ENCODE measurements around the gene WT1.

WT1 gene

DNA sequence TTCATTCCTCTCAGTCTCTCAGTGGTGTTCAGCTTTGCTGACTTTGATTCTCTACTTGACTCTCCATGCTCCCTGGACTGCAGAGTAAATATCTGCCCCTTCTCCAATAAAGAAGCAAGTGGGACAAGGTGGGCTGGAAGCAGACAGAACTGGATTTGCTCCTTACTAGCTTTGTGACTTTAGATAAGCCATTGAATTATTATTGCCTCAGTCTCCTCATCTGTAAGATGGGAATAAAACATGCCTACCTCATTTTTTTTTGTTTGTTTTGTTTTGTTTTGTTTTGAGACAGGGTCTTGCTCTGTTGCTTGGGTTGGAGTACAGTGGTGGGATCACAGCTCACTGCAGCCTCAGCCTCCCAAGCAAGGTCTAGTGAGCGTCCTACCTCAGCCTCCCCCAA lies 44.6 kb downstream of the WT1 start:
- TF ChIP-seq FOXP2 (optimal IDR thresholded peaks at IDR 0.05; ENCODE audit: borderline replicate concordance, extremely low read depth, extremely low read length, insufficient read depth) (no peak), SIN3A (IDR thresholded peaks at IDR 0.05; ENCODE audit: borderline replicate concordance, insufficient read depth, low read length) (no peak), POLR2AphosphoS5 (IDR thresholded peaks at IDR 0.05; ENCODE audit: low read depth, low read length) (no peak), TAF1 (IDR thresholded peaks at IDR 0.05; ENCODE audit: borderline replicate concordance, insufficient read depth, low read length) (no peak)
- TF ChIP-seq, protein P1, sequence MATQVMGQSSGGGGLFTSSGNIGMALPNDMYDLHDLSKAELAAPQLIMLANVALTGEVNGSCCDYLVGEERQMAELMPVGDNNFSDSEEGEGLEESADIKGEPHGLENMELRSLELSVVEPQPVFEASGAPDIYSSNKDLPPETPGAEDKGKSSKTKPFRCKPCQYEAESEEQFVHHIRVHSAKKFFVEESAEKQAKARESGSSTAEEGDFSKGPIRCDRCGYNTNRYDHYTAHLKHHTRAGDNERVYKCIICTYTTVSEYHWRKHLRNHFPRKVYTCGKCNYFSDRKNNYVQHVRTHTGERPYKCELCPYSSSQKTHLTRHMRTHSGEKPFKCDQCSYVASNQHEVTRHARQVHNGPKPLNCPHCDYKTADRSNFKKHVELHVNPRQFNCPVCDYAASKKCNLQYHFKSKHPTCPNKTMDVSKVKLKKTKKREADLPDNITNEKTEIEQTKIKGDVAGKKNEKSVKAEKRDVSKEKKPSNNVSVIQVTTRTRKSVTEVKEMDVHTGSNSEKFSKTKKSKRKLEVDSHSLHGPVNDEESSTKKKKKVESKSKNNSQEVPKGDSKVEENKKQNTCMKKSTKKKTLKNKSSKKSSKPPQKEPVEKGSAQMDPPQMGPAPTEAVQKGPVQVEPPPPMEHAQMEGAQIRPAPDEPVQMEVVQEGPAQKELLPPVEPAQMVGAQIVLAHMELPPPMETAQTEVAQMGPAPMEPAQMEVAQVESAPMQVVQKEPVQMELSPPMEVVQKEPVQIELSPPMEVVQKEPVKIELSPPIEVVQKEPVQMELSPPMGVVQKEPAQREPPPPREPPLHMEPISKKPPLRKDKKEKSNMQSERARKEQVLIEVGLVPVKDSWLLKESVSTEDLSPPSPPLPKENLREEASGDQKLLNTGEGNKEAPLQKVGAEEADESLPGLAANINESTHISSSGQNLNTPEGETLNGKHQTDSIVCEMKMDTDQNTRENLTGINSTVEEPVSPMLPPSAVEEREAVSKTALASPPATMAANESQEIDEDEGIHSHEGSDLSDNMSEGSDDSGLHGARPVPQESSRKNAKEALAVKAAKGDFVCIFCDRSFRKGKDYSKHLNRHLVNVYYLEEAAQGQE (IDR thresholded peaks at IDR 0.05; ENCODE audit: insufficient read depth in 1 of 2, low read depth in 2 of 2, low read length in 2 of 2), result no peak

DNA sequence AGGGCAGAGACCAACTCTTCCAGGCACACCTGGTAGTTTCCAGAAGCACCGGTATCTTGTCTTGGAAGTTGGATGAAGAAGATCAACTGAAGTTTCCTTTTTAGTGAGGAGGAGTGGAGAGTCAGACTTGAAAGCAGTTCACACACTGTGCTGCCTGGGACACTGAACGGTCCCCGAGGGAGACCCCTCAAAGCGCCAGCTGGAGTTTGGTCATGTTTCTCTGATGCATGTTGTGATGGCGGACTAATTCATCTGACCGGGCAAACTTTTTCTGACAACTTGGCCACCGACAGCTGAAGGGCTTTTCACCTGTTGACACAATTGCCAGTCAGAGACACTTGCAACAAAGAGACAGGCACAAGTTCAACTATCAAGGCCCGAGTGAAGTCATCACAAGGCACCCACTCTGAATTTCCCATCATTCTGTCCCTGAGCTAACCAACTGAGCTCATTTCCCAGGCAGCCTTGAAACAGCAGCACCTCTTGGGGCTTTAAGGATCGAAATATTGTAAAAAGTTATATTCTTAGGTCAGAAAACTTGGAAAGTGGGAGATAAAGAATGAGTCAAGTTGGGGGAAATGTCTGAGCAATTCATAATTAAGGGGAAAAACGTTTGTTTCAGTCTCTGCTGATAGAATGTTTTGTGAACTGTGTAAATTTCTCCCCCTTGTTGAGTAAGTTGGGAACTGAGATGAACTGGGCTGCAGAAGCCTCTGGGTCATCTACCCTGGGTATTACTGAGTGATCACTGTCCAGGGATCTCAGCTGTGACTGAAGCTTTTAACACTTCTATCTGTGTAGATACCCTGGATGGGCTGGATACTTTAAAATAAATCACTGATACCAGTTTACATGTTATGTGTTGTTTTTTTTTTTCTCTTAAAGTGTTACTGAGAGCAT lies 46.2 kb downstream of the WT1 start:
- TF ChIP-seq SIN3A (IDR thresholded peaks at IDR 0.05; ENCODE audit: borderline replicate concordance, insufficient read depth, low read length) (no peak), TAF1 (IDR thresholded peaks at IDR 0.05; ENCODE audit: borderline replicate concordance, insufficient read depth, low read length) (no peak), POLR2AphosphoS5 (IDR thresholded peaks at IDR 0.05; ENCODE audit: low read depth, low read length) (no peak), FOXP2 (optimal IDR thresholded peaks at IDR 0.05; ENCODE audit: borderline replicate concordance, extremely low read depth, extremely low read length, insufficient read depth) (no peak)
- TF ChIP-seq, protein P1 (IDR thresholded peaks at IDR 0.05; ENCODE audit: insufficient read depth in 1 of 2, low read depth in 2 of 2, low read length in 2 of 2), result no peak

DNA sequence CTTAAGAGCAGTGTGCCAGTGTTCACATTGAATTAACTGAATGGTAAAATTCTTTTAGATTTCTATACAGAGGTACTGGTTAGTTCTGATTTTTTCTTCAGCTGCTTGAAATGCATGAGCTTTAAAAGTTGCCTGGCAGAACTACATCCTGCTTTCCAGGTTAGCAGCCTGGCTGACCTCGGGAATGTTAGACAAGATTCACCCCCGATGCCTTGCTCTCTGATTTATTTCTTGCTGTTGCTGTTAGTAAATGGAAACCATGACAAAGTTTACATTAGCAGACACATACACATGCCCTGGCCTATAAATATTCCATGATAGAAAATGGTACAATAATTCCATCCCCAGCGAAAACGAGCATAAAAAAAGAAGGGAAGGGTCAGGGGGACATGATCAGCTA lies 47.0 kb downstream of the WT1 start:
- TF ChIP-seq POLR2AphosphoS5 (IDR thresholded peaks at IDR 0.05; ENCODE audit: low read depth, low read length) (no peak), SIN3A (IDR thresholded peaks at IDR 0.05; ENCODE audit: borderline replicate concordance, insufficient read depth, low read length) (no peak), FOXP2 (optimal IDR thresholded peaks at IDR 0.05; ENCODE audit: borderline replicate concordance, extremely low read depth, extremely low read length, insufficient read depth) (no peak)
- TF ChIP-seq, protein P1 (IDR thresholded peaks at IDR 0.05; ENCODE audit: insufficient read depth in 1 of 2, low read depth in 2 of 2, low read length in 2 of 2), result no peak

DNA sequence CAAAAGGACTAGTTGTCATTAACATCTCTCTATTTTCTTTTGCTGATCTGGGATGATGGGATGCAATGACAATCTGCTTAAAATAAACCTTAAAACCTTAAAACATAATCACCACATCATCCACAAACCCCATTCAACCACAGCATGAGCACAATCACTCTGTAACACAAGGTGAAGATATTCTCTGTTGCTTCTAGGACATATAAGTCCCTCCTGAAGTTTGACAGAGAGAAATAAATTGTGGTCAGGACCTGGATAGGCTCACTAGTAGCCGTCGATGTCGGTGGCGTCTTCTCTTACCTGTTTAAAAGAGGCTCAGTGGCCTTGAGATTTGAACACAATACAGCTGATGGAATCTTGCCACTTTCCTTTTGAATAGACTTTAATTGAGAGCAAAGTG lies 47.9 kb downstream of the WT1 start:
- TF ChIP-seq TAF1 (IDR thresholded peaks at IDR 0.05; ENCODE audit: borderline replicate concordance, insufficient read depth, low read length), result no peak
- TF ChIP-seq SIN3A (IDR thresholded peaks at IDR 0.05; ENCODE audit: borderline replicate concordance, insufficient read depth, low read length), result no peak
- no peak for TF ChIP-seq FOXP2 (optimal IDR thresholded peaks at IDR 0.05; ENCODE audit: borderline replicate concordance, extremely low read depth, extremely low read length, insufficient read depth)
- TF ChIP-seq, protein P1 (IDR thresholded peaks at IDR 0.05; ENCODE audit: insufficient read depth in 1 of 2, low read depth in 2 of 2, low read length in 2 of 2), result no peak
- TF ChIP-seq POLR2AphosphoS5 (IDR thresholded peaks at IDR 0.05; ENCODE audit: low read depth, low read length), result no peak
